WERI-Rb-1 (cell line): Measurements from ENCODE around the gene MEGF10.
A peak's percentile ranks its signal among the peaks of the same experiment; 100 is the strongest.
"Not testable (repeated sequence)": the region's sequence is repeated elsewhere in the genome, so short reads cannot be mapped to it uniquely, and the experiment has no call there.

Experiments used
- DNase-seq: peaks from one replicate; pipeline ENCODE4 v3.0.0-alpha.2; 2020
- H3K27ac ChIP-seq: fragments of 250-450 bp; sonication (Bioruptor Pico); 2 replicates; pipeline ENCODE4 v1.5.1; 2020; ENCODE audit warnings: mild to moderate bottlenecking, moderate library complexity
- H3K27me3 ChIP-seq: fragments of 250-450 bp; sonication (Bioruptor Pico); 2 replicates; pipeline ENCODE4 v1.5.1; 2021; ENCODE audit warnings: mild to moderate bottlenecking, low read depth, moderate library complexity; ENCODE audit not compliant: insufficient read depth, severe bottlenecking
- H3K36me3 ChIP-seq: fragments of 250-450 bp; sonication (Bioruptor Pico); 2 replicates; pipeline ENCODE4 v1.5.1; 2020; ENCODE audit warnings: mild to moderate bottlenecking, moderate library complexity
- H3K4me3 ChIP-seq: 2 replicates; pipeline ENCODE4 v1.5.1; 2011; ENCODE audit warnings: low read depth, mild to moderate bottlenecking, control low read depth, low read length
- H3K9me3 ChIP-seq: fragments of 250-450 bp; sonication (Bioruptor Pico); 2 replicates; pipeline ENCODE4 v1.5.1; 2021; ENCODE audit warnings: mild to moderate bottlenecking, moderate library complexity; ENCODE audit not compliant: severe bottlenecking
- CTCF ChIP-seq: IDR thresholded peaks from 2 replicates; pipeline ENCODE4 v1.5.1; 2011; ENCODE audit warnings: low read depth, mild to moderate bottlenecking, control low read depth, inconsistent platforms, low read length

Gene MEGF10

GRCh38 chr5:127311349-127311748 is 20.8 kb downstream of the MEGF10 start:
- no peak for TF ChIP-seq CTCF
- Histone ChIP-seq H3K27me3 (no peaks in the 10 kb centered on the region), H3K4me3 (no peak overlapping the region), H3K36me3 (no peaks in the 10 kb centered on the region), H3K27ac (no peak overlapping the region), H3K9me3 (no peaks in the 10 kb centered on the region)
- no peak for DNase-seq

GRCh38 chr5:127311781-127312525 is 21.4 kb downstream of the MEGF10 start:
- H3K36me3 ChIP-seq: no peaks in the 10 kb centered on the region
- H3K27me3 ChIP-seq: no peaks in the 10 kb centered on the region
- H3K9me3 ChIP-seq: no peaks in the 10 kb centered on the region
- no peak overlapping the region for H3K27ac ChIP-seq
- DNase-seq: no peak
- TF ChIP-seq CTCF: no peak
- H3K4me3 ChIP-seq: no peak overlapping the region

GRCh38 chr5:127313379-127313778 is 22.8 kb downstream of the MEGF10 start:
- no peaks in the 10 kb centered on the region for H3K9me3 ChIP-seq
- H3K4me3 ChIP-seq: no peak overlapping the region
- H3K27me3 ChIP-seq: no peaks in the 10 kb centered on the region
- no peak for DNase-seq
- TF ChIP-seq CTCF: no peak
- no peak overlapping the region for H3K27ac ChIP-seq
- no peaks in the 10 kb centered on the region for H3K36me3 ChIP-seq

- Histone ChIP-seq H3K36me3 (no peaks in the 10 kb centered on the region), H3K27me3 (no peaks in the 10 kb centered on the region), H3K27ac (no peak overlapping the region), H3K4me3 (no peak overlapping the region), H3K9me3 (no peaks in the 10 kb centered on the region)
- DNase-seq: peak; percentile 56
- TF ChIP-seq CTCF: peak; percentile 84
Observed at GRCh38 chr5:127313847-127314473, 23.4 kb downstream of the MEGF10 start.

- H3K27me3 ChIP-seq: no peaks in the 10 kb centered on the region
- no peaks in the 10 kb centered on the region for H3K36me3 ChIP-seq
- no peak for TF ChIP-seq CTCF
- DNase-seq: no peak
- H3K4me3 ChIP-seq: no peak overlapping the region
- no peaks in the 10 kb centered on the region for H3K9me3 ChIP-seq
- no peak overlapping the region for H3K27ac ChIP-seq
Observed at GRCh38 chr5:127316011-127316410, 25.4 kb downstream of the MEGF10 start.

GRCh38 chr5:127317385-127317784 is 26.8 kb downstream of the MEGF10 start:
- not testable (repeated sequence) for H3K9me3 ChIP-seq, DNase-seq, H3K27ac ChIP-seq, H3K4me3 ChIP-seq, H3K27me3 ChIP-seq, H3K36me3 ChIP-seq
